ENCODE data around the gene GLIS2. TPM values are rescaled to one million over a fixed set of nuclear protein-coding genes. Genes with fewer than 3 reads are reported as not detected.

Gene GLIS2
- total and polyA plus RNA-seq, 4 donors, result 0.68 to 1.4 (median 1.1) TPM

- no peak for DNase-seq (ENCODE audit: low spot score)
- no peaks in the 10 kb centered on the region for H3K9me3 ChIP-seq (ENCODE audit: control insufficient read depth in 4 of 4, low read length in 3 of 4)
- peaks cover 0 to 4% (median 1%) of the 10 kb centered on the region in 4 donors for H3K4me1 ChIP-seq (ENCODE audit: control insufficient read depth in 4 of 4, insufficient read depth in 4 of 4, low read length in 3 of 4)
- H3K9ac ChIP-seq (ENCODE audit: low read depth in 1 of 2, low read length in 2 of 2), result no peak overlapping the region
- peaks cover 0 to 9% (median 6%) of the 10 kb centered on the region in 4 donors for H3K36me3 ChIP-seq (ENCODE audit: control insufficient read depth in 4 of 4, insufficient read depth in 3 of 4, low read depth in 1 of 4, low read length in 3 of 4)
- TF ChIP-seq FOXA2 (IDR thresholded peaks at IDR 0.05), result no peak
- no peak for TF ChIP-seq JUND (IDR thresholded peaks at IDR 0.05)
- no peak for TF ChIP-seq YY1 (IDR thresholded peaks at IDR 0.05)
- TF ChIP-seq TAF1 (conservative IDR thresholded peaks at IDR 0.05), result no peak
- no peak for TF ChIP-seq ZBTB33 (IDR thresholded peaks at IDR 0.05)
- no peak for TF ChIP-seq CTCF (IDR thresholded peaks at IDR 0.05; ENCODE audit: low read depth, low read length, missing input control)
- no peak for TF ChIP-seq REST (IDR thresholded peaks at IDR 0.05)
- TF ChIP-seq EGR1 (IDR thresholded peaks at IDR 0.05; ENCODE audit: low read depth in 2 of 2), result no peak
- TF ChIP-seq HNF4G (IDR thresholded peaks at IDR 0.05), result no peak
- no peak for TF ChIP-seq SP1 (IDR thresholded peaks at IDR 0.05)
- TF ChIP-seq NR2F2 (IDR thresholded peaks at IDR 0.05), result no peak
- no peak for TF ChIP-seq MAX (IDR thresholded peaks at IDR 0.05)
- TF ChIP-seq RAD21 (IDR thresholded peaks at IDR 0.05), result no peak
- TF ChIP-seq FOXA1 (IDR thresholded peaks at IDR 0.05), result no peak
- TF ChIP-seq RXRA (IDR thresholded peaks at IDR 0.05), result no peak
- H3K27ac ChIP-seq (ENCODE audit: low read depth in 1 of 2, low read length in 2 of 2), result no peak overlapping the region
- WGBS, result 95% methylated on average over 3 of the region's 3 CpGs
- no peak overlapping the region for H3K4me3 ChIP-seq (ENCODE audit: low read depth in 1 of 3, low read length in 3 of 3)
- H3K27me3 ChIP-seq (ENCODE audit: control insufficient read depth in 4 of 4, insufficient read depth in 4 of 4, low read length in 3 of 4), result no peaks in the 10 kb centered on the region
Observed at GRCh38 chr16:4359914-4360313, 44.0 kb downstream of the GLIS2 start.

- Histone ChIP-seq H3K4me3 (ENCODE audit: low read depth in 1 of 3, low read length in 3 of 3) (no peak overlapping the region), H3K36me3 (ENCODE audit: control insufficient read depth in 4 of 4, insufficient read depth in 3 of 4, low read depth in 1 of 4, low read length in 3 of 4) (peaks cover 0 to 9% (median 6%) of the 10 kb centered on the region in 4 donors), H3K27ac (ENCODE audit: low read depth in 1 of 2, low read length in 2 of 2) (no peak overlapping the region), H3K4me1 (ENCODE audit: control insufficient read depth in 4 of 4, insufficient read depth in 4 of 4, low read length in 3 of 4) (peaks cover 0 to 4% (median 1%) of the 10 kb centered on the region in 4 donors), H3K9me3 (ENCODE audit: control insufficient read depth in 4 of 4, low read length in 3 of 4) (no peaks in the 10 kb centered on the region), H3K27me3 (ENCODE audit: control insufficient read depth in 4 of 4, insufficient read depth in 4 of 4, low read length in 3 of 4) (no peaks in the 10 kb centered on the region), H3K9ac (ENCODE audit: low read depth in 1 of 2, low read length in 2 of 2) (no peak overlapping the region)
- DNase-seq (ENCODE audit: low spot score), result no peak
- 87% methylated on average over 11 of the region's 11 CpGs for WGBS
- no peak for TF ChIP-seq RXRA (IDR thresholded peaks at IDR 0.05)
- no peak for TF ChIP-seq FOXA2 (IDR thresholded peaks at IDR 0.05)
- TF ChIP-seq HNF4A (conservative IDR thresholded peaks at IDR 0.05), result no peak
- TF ChIP-seq FOXA1 (IDR thresholded peaks at IDR 0.05), result no peak
- TF ChIP-seq HNF4G (IDR thresholded peaks at IDR 0.05), result no peak
- TF ChIP-seq CTCF (IDR thresholded peaks at IDR 0.05; ENCODE audit: low read depth, low read length, missing input control), result no peak
- no peak for TF ChIP-seq TAF1 (conservative IDR thresholded peaks at IDR 0.05)
- no peak for TF ChIP-seq GABPA (IDR thresholded peaks at IDR 0.05 in 1 of 2, conservative IDR thresholded peaks at IDR 0.05 in 1 of 2)
- no peak for TF ChIP-seq NR2F2 (IDR thresholded peaks at IDR 0.05)
- TF ChIP-seq JUND (IDR thresholded peaks at IDR 0.05), result no peak
- no peak for TF ChIP-seq ZBTB33 (IDR thresholded peaks at IDR 0.05)
- no peak for TF ChIP-seq EGR1 (IDR thresholded peaks at IDR 0.05; ENCODE audit: low read depth in 2 of 2)
- TF ChIP-seq MAX (IDR thresholded peaks at IDR 0.05), result no peak
Observed at GRCh38 chr16:4360538-4361021, 44.7 kb downstream of the GLIS2 start.

Data from liver (tissue), 9 donors.